Measurements from ENCODE around the gene BAIAP2L1.
A peak's percentile ranks its signal among the peaks of the same experiment; 100 is the strongest.

BAIAP2L1 gene

GRCh38 chr7:98291717-98292116 lies 109.2 kb downstream of the BAIAP2L1 start:
- H3K27me3 ChIP-seq (ENCODE audit: insufficient read depth, insufficient read length), result no peaks in the 10 kb centered on the region
- no peak for DNase-seq (ENCODE audit: low read depth, low spot score)
- H3K4me1 ChIP-seq (ENCODE audit: insufficient read depth, insufficient read length), result peaks cover 19% of the 10 kb centered on the region
- no peaks in the 10 kb centered on the region for H3K9me3 ChIP-seq (ENCODE audit: insufficient read depth, low read length)
- H3K36me3 ChIP-seq (ENCODE audit: insufficient read depth, insufficient read length, low read length), result peaks cover 65% of the 10 kb centered on the region
- no peak for TF ChIP-seq SUZ12 (IDR thresholded peaks at IDR 0.05; ENCODE audit: extremely low read depth, insufficient read depth, insufficient read length)
- no peak for TF ChIP-seq YY1 (IDR thresholded peaks at IDR 0.05; ENCODE audit: insufficient read depth, insufficient read length)
- no peak for TF ChIP-seq ZNF274 (IDR thresholded peaks at IDR 0.05; ENCODE audit: low read depth, low read length)
- no peak overlapping the region for H3K4me3 ChIP-seq (ENCODE audit: insufficient read length, low read depth)
- no peak overlapping the region for H3K9ac ChIP-seq (ENCODE audit: insufficient read length, low read depth)

GRCh38 chr7:98289333-98289875 lies 111.5 kb downstream of the BAIAP2L1 start:
- Histone ChIP-seq H3K4me1 (ENCODE audit: insufficient read depth, insufficient read length) (peaks cover 26% of the 10 kb centered on the region), H3K27me3 (ENCODE audit: insufficient read depth, insufficient read length) (no peaks in the 10 kb centered on the region), H3K9me3 (ENCODE audit: insufficient read depth, low read length) (no peaks in the 10 kb centered on the region), H3K9ac (ENCODE audit: insufficient read length, low read depth) (no peak overlapping the region), H3K36me3 (ENCODE audit: insufficient read depth, insufficient read length, low read length) (peaks cover 69% of the 10 kb centered on the region), H3K4me3 (ENCODE audit: insufficient read length, low read depth) (no peak overlapping the region)
- no peak for DNase-seq (ENCODE audit: low read depth, low spot score)
- TF ChIP-seq YY1 (IDR thresholded peaks at IDR 0.05; ENCODE audit: insufficient read depth, insufficient read length), result no peak
- TF ChIP-seq ZNF274 (IDR thresholded peaks at IDR 0.05; ENCODE audit: low read depth, low read length), result no peak
- no peak for TF ChIP-seq SUZ12 (IDR thresholded peaks at IDR 0.05; ENCODE audit: extremely low read depth, insufficient read depth, insufficient read length)

- peaks cover 71% of the 10 kb centered on the region for H3K36me3 ChIP-seq (ENCODE audit: insufficient read depth, insufficient read length, low read length)
- no peaks in the 10 kb centered on the region for H3K27me3 ChIP-seq (ENCODE audit: insufficient read depth, insufficient read length)
- H3K9me3 ChIP-seq (ENCODE audit: insufficient read depth, low read length), result no peaks in the 10 kb centered on the region
- no peak overlapping the region for H3K4me3 ChIP-seq (ENCODE audit: insufficient read length, low read depth)
- peaks cover 31% of the 10 kb centered on the region for H3K4me1 ChIP-seq (ENCODE audit: insufficient read depth, insufficient read length)
- TF ChIP-seq SUZ12 (IDR thresholded peaks at IDR 0.05; ENCODE audit: extremely low read depth, insufficient read depth, insufficient read length), result no peak
- TF ChIP-seq ZNF274 (IDR thresholded peaks at IDR 0.05; ENCODE audit: low read depth, low read length), result no peak
- TF ChIP-seq YY1 (IDR thresholded peaks at IDR 0.05; ENCODE audit: insufficient read depth, insufficient read length), result no peak
- no peak for DNase-seq (ENCODE audit: low read depth, low spot score)
- H3K9ac ChIP-seq (ENCODE audit: insufficient read length, low read depth), result no peak overlapping the region
These were observed 112.6 kb downstream of the BAIAP2L1 start for GRCh38 chr7:98288064-98288823.

- DNase-seq (ENCODE audit: low read depth, low spot score), result no peak
- Histone ChIP-seq H3K4me1 (ENCODE audit: insufficient read depth, insufficient read length) (peaks cover 31% of the 10 kb centered on the region), H3K9me3 (ENCODE audit: insufficient read depth, low read length) (no peaks in the 10 kb centered on the region), H3K4me3 (ENCODE audit: insufficient read length, low read depth) (no peak overlapping the region), H3K36me3 (ENCODE audit: insufficient read depth, insufficient read length, low read length) (peaks cover 70% of the 10 kb centered on the region), H3K27me3 (ENCODE audit: insufficient read depth, insufficient read length) (no peaks in the 10 kb centered on the region), H3K9ac (ENCODE audit: insufficient read length, low read depth) (no peak overlapping the region)
- TF ChIP-seq YY1 (IDR thresholded peaks at IDR 0.05; ENCODE audit: insufficient read depth, insufficient read length) (no peak), SUZ12 (IDR thresholded peaks at IDR 0.05; ENCODE audit: extremely low read depth, insufficient read depth, insufficient read length) (no peak), ZNF274 (IDR thresholded peaks at IDR 0.05; ENCODE audit: low read depth, low read length) (no peak)
These were observed 113.4 kb downstream of the BAIAP2L1 start for GRCh38 chr7:98287486-98287959.

- H3K27me3 ChIP-seq (ENCODE audit: insufficient read depth, insufficient read length), result no peaks in the 10 kb centered on the region
- H3K4me3 ChIP-seq (ENCODE audit: insufficient read length, low read depth), result no peak overlapping the region
- no peaks in the 10 kb centered on the region for H3K9me3 ChIP-seq (ENCODE audit: insufficient read depth, low read length)
- peaks cover 31% of the 10 kb centered on the region for H3K4me1 ChIP-seq (ENCODE audit: insufficient read depth, insufficient read length)
- H3K36me3 ChIP-seq (ENCODE audit: insufficient read depth, insufficient read length, low read length), result peaks cover 65% of the 10 kb centered on the region
- no peak overlapping the region for H3K9ac ChIP-seq (ENCODE audit: insufficient read length, low read depth)
- TF ChIP-seq YY1 (IDR thresholded peaks at IDR 0.05; ENCODE audit: insufficient read depth, insufficient read length) (no peak), SUZ12 (IDR thresholded peaks at IDR 0.05; ENCODE audit: extremely low read depth, insufficient read depth, insufficient read length) (no peak), ZNF274 (IDR thresholded peaks at IDR 0.05; ENCODE audit: low read depth, low read length) (no peak)
- DNase-seq (ENCODE audit: low read depth, low spot score), result no peak
These were observed 114.0 kb downstream of the BAIAP2L1 start for GRCh38 chr7:98286701-98287485.

GRCh38 chr7:98286093-98286539 lies 114.8 kb downstream of the BAIAP2L1 start:
- H3K4me3 ChIP-seq (ENCODE audit: insufficient read length, low read depth), result no peak overlapping the region
- peaks cover 31% of the 10 kb centered on the region for H3K4me1 ChIP-seq (ENCODE audit: insufficient read depth, insufficient read length)
- H3K27me3 ChIP-seq (ENCODE audit: insufficient read depth, insufficient read length), result no peaks in the 10 kb centered on the region
- peak overlapping the region; percentile 42 for H3K9ac ChIP-seq (ENCODE audit: insufficient read length, low read depth)
- H3K9me3 ChIP-seq (ENCODE audit: insufficient read depth, low read length), result no peaks in the 10 kb centered on the region
- H3K36me3 ChIP-seq (ENCODE audit: insufficient read depth, insufficient read length, low read length), result peaks cover 57% of the 10 kb centered on the region
- TF ChIP-seq SUZ12 (IDR thresholded peaks at IDR 0.05; ENCODE audit: extremely low read depth, insufficient read depth, insufficient read length) (no peak), YY1 (IDR thresholded peaks at IDR 0.05; ENCODE audit: insufficient read depth, insufficient read length) (no peak), ZNF274 (IDR thresholded peaks at IDR 0.05; ENCODE audit: low read depth, low read length) (no peak)
- DNase-seq (ENCODE audit: low read depth, low spot score), result no peak
